ENCODE results near the gene DAAM2. TPM values are rescaled to one million over a fixed set of nuclear protein-coding genes. Genes with fewer than 3 reads are reported as not detected.

The DAAM2 gene
- total RNA-seq, 4 donors from 2014 or later, result 3.7 to 55.9 (median 11.9) TPM

- DNase-seq, result no peak
- Histone ChIP-seq H3K36me3 (peaks cover 0 to 22% (median 0%) of the 10 kb centered on the region in 3 donors), H3K27me3 (no peaks in the 10 kb centered on the region), H3K4me1 (no peaks in the 10 kb centered on the region), H3K27ac (no peak overlapping the region), H3K9me3 (no peaks in the 10 kb centered on the region), H3K4me3 (no peak overlapping the region)
- WGBS, 2 donors, result 83 to 100% methylated on average over 1 of the region's 4 CpGs
- TF ChIP-seq CTCF (IDR thresholded peaks at IDR 0.05) (no peak), POLR2A (IDR thresholded peaks at IDR 0.05) (no peak)
- intact Hi-C loops (cut with DNase I), result no loop called here
Observed at GRCh38 chr6:39902786-39903465, 110.8 kb downstream of the DAAM2 start.

- no CpG with 5 or more reads among the region's 6 CpGs for WGBS, 2 donors
- H3K9me3 ChIP-seq, result no peaks in the 10 kb centered on the region
- H3K4me1 ChIP-seq, result no peaks in the 10 kb centered on the region
- no peak overlapping the region for H3K27ac ChIP-seq
- intact Hi-C loops (cut with DNase I), result no loop called here
- no peaks in the 10 kb centered on the region for H3K27me3 ChIP-seq
- H3K4me3 ChIP-seq, result no peak overlapping the region
- TF ChIP-seq POLR2A (IDR thresholded peaks at IDR 0.05) (no peak), CTCF (IDR thresholded peaks at IDR 0.05) (no peak)
- peaks cover 0 to 17% (median 0%) of the 10 kb centered on the region in 3 donors for H3K36me3 ChIP-seq
- no peak for DNase-seq
Observed at GRCh38 chr6:39903656-39904055, 111.5 kb downstream of the DAAM2 start.

- H3K36me3 ChIP-seq, result peaks cover 0 to 20% (median 0%) of the 10 kb centered on the region in 3 donors
- no peak overlapping the region for H3K4me3 ChIP-seq
- H3K27ac ChIP-seq, result no peak overlapping the region
- DNase-seq, result no peak
- H3K27me3 ChIP-seq, result no peaks in the 10 kb centered on the region
- no peaks in the 10 kb centered on the region for H3K9me3 ChIP-seq
- no peaks in the 10 kb centered on the region for H3K4me1 ChIP-seq
- 65 to 76% methylated on average over 4 of the region's 4 CpGs for WGBS, 2 donors
- no peak for TF ChIP-seq POLR2A (IDR thresholded peaks at IDR 0.05)
- no peak for TF ChIP-seq CTCF (IDR thresholded peaks at IDR 0.05)
- intact Hi-C loops (cut with DNase I), result no loop called here
Observed at GRCh38 chr6:39904946-39905639, 112.9 kb downstream of the DAAM2 start.

- no peaks in the 10 kb centered on the region for H3K9me3 ChIP-seq
- H3K36me3 ChIP-seq, result peaks cover 0 to 20% (median 0%) of the 10 kb centered on the region in 3 donors
- H3K4me1 ChIP-seq, result no peaks in the 10 kb centered on the region
- 85 to 87% methylated on average over 3 to 4 of the region's 4 CpGs for WGBS, 2 donors
- no peak for DNase-seq
- TF ChIP-seq POLR2A (IDR thresholded peaks at IDR 0.05) (no peak), CTCF (IDR thresholded peaks at IDR 0.05) (no peak)
- H3K4me3 ChIP-seq, result no peak overlapping the region
- intact Hi-C loops (cut with DNase I), result no loop called here
- no peaks in the 10 kb centered on the region for H3K27me3 ChIP-seq
- no peak overlapping the region for H3K27ac ChIP-seq
Observed at GRCh38 chr6:39905640-39905975, 113.4 kb downstream of the DAAM2 start.

- H3K27me3 ChIP-seq, result no peaks in the 10 kb centered on the region
- no peak overlapping the region for H3K4me3 ChIP-seq
- intact Hi-C loops (cut with DNase I), result no loop called here
- no peaks in the 10 kb centered on the region for H3K4me1 ChIP-seq
- TF ChIP-seq CTCF (IDR thresholded peaks at IDR 0.05) (no peak), POLR2A (IDR thresholded peaks at IDR 0.05) (no peak)
- no peak for DNase-seq
- H3K36me3 ChIP-seq, result peaks cover 0 to 22% (median 0%) of the 10 kb centered on the region in 3 donors
- no peaks in the 10 kb centered on the region for H3K9me3 ChIP-seq
- 76% methylated on average over 7 of the region's 13 CpGs; no CpG with 5 or more reads in 1 of the 2 donors for WGBS, 2 donors
- H3K27ac ChIP-seq, result peak overlapping the region in 1 of 4 donors; percentile 0
Observed at GRCh38 chr6:39906318-39906761, 114.2 kb downstream of the DAAM2 start.

Measured in esophagus squamous epithelium (tissue), 5 donors.